HepG2 (cell line): ENCODE measurements around the gene PGS1. TPM values are rescaled to one million over a fixed set of nuclear protein-coding genes. Genes with fewer than 3 reads are reported as not detected.

ENCODE experiments used
- AFF4 ChIP-seq: sonication (generic); formaldehyde crosslinking; IDR thresholded peaks from 2 replicates; pipeline ENCODE4 v1.4.0; 2020; ENCODE audit warnings: missing genetic modification reagents
- RNF2 ChIP-seq: fragments of 450-650 bp; conservative IDR thresholded peaks from 2 replicates; pipeline ENCODE4 v1.6.1; 2016; ENCODE audit warnings: low read depth
- ZNF496 ChIP-seq: sonication (generic); formaldehyde crosslinking; IDR thresholded peaks from 2 replicates; pipeline ENCODE4 v1.8.1; 2023; ENCODE audit warnings: mild to moderate bottlenecking, moderate library complexity, missing genetic modification reagents; ENCODE audit not compliant: insufficient replicate concordance
- ZNF629 ChIP-seq: sonication (generic); formaldehyde crosslinking; conservative IDR thresholded peaks from 2 replicates; pipeline ENCODE4 v1.5.0; 2020; ENCODE audit warnings: missing genetic modification reagents
- polyA plus RNA-seq, 8 experiments: library from polyadenylated mRNA; depleted of rRNA in 3 of 8; stranded (reverse) in 7 of 8; unstranded in 1 of 8; fragments of >200 nt; fragmentation: Illumina TruSeq in 4 of 8; extraction: Trizol in 4 of 8; gene quantifications; 2 replicates each; pipeline versions ENCODE4 v1.2.1 to v1.2.3, GENCODE V29; 2011 to 2016; ENCODE audit warnings: low read depth in 4 of 8, missing spikeins in 1 of 8, mixed read lengths in 1 of 8; ENCODE audit not compliant: insufficient read depth in 1 of 8
- total RNA-seq, 5 experiments: library from RNA; depleted of rRNA; stranded (reverse); fragments of >200 nt; fragmentation: Illumina TruSeq; extraction: Trizol; gene quantifications; 2 replicates each; pipeline ENCODE4 v1.2.3, GENCODE V29; 2016; ENCODE audit warnings: low read depth in 1 of 5
- TF ChIP-seq, protein P1 (sequence below): IDR thresholded peaks from 2 replicates; pipeline ENCODE4 v1.6.1; 2016; ENCODE audit warnings: missing compliant biosample characterization, missing genetic modification reagents, borderline replicate concordance
- TF ChIP-seq, protein P2 (sequence below): sonication (generic); formaldehyde crosslinking; IDR thresholded peaks from 2 replicates; pipeline ENCODE4 v1.4.0; 2020; ENCODE audit warnings: mild to moderate bottlenecking, missing genetic modification reagents, borderline replicate concordance

PGS1 gene
- total and polyA plus RNA-seq, 2 of the 13 experiments (the other 11 are each of a cell fraction or from before 2014, with no cell fraction given) = 25.9 to 31.5 TPM

DNA sequence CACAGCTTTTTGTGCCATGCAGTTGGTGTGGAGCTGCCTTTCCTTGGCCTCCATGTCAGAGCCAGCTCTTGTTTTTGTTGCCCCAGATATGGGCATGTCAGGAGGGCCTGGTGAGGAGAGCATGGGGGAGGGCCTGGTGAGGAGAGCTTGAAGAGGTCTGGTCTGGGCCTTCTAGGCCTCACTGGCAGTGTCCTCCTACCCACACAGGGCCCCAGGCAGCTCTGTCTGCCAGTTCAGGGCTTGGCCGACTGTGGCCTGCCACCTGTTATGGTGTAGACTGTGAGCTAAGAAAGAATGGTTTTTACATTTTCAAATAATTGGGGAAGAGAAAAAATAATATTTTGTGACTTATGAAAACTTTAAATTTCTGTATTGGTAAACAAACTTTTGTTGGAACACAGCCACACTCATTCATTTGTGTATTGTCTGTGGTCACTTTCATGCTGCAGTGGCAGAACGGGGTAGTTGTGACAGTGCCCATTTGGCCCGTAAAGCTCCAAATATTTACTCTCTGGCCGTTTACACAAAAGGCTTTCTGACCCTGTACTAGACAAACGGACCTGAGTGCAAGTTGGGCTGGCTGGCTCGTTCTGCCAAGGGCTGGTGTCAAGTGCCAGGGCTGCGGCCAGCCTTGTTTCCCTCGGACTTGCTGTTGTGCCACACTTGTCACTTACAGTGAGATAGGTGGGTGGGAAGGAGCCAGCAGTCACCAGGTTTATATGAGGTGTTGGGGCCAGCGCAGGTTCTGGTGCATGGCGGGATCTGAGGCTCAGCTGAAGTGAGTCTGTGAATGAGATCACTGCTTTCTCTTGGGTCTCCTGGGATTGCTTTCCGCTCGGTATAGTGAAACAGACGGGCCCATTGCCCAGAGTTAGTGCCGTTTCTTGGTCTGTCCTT is 18.2 kb downstream of the PGS1 start (continued):
- TF ChIP-seq ZNF629 (CRISPR knock-in tag) (no peak), AFF4 (CRISPR knock-in tag) (no peak), ZNF496 (CRISPR knock-in tag) (no peak), RNF2 (no peak)
- TF ChIP-seq, protein P1, sequence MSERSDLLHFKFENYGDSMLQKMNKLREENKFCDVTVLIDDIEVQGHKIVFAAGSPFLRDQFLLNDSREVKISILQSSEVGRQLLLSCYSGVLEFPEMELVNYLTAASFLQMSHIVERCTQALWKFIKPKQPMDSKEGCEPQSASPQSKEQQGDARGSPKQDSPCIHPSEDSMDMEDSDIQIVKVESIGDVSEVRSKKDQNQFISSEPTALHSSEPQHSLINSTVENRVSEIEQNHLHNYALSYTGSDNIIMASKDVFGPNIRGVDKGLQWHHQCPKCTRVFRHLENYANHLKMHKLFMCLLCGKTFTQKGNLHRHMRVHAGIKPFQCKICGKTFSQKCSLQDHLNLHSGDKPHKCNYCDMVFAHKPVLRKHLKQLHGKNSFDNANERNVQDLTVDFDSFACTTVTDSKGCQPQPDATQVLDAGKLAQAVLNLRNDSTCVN (CRISPR knock-in tag) = no peak
- TF ChIP-seq, protein P2, sequence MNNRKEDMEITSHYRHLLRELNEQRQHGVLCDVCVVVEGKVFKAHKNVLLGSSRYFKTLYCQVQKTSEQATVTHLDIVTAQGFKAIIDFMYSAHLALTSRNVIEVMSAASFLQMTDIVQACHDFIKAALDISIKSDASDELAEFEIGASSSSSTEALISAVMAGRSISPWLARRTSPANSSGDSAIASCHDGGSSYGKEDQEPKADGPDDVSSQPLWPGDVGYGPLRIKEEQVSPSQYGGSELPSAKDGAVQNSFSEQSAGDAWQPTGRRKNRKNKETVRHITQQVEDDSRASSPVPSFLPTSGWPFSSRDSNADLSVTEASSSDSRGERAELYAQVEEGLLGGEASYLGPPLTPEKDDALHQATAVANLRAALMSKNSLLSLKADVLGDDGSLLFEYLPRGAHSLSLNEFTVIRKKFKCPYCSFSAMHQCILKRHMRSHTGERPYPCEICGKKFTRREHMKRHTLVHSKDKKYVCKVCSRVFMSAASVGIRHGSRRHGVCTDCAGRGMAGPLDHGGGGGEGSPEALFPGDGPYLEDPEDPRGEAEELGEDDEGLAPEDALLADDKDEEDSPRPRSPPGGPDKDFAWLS = no peak
